GM18526 (cell line): ENCODE measurements around the gene RPS6KA2.

Experiments
- POLR2A ChIP-seq: IDR thresholded peaks from 3 replicates; pipeline ENCODE4 v1.6.1; 2011; ENCODE audit not compliant: insufficient read length; ENCODE audit errors: extremely low read depth

RPS6KA2 gene

DNA sequence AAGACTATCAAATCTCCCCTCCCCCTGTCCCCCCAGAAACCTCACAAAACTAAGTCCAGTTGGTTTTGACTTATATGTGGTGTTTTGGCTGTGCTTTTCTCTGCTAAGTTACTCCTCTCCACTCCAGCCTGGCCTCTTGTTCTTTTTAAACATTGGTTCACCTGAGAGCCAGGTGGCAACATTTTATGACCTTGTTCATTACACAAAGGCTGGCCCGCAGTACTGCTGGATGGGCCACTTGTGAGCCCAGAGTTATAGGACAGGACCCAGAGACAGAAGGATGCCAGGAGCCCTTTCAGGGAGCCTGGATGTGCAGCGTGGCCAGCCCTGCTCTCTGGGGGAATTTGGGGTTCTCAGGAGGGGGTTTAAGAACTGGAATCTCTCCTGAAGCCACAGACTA is 130.6 kb downstream of the RPS6KA2 start:
- no peak for TF ChIP-seq POLR2A

DNA sequence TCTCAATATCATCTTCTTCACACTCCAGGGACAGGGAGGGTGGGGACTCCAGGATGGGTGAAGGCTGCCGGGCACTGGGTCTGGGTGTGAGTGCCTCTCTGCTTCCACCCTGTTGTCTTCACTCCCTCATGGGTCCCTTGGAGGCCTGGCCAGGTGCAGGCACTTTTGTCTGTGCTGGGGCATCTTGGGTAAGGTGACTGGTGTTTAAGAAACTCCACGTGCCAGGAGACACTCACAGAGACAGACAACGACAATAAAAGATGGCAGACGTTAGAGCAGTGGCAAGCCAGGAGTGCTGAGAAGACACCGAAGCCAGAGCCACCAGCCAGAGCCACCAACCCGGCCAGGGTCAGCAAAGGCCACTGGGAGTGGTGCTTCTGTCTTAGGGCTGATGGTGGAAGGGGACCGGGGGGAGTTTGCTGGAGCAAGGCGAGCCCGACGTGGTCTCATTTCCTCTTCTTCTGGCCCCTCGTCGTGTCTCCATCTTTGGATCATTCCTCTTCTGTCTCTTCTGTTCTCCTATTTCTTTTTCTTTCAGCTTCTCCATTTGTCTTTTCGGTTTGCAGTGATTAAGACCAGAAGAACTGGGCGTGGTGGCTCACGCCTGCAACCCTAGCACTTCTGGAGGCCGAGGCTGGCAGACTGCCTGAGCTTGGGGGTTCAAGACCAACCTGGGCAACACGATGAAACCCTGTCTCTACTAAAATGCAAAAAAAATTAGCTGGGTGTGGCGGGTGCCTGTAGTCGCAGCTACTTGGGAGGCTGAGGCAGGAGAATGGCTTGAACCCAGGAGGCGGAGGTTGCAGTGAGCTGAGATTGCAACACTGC is 131.3 kb downstream of the RPS6KA2 start:
- no peak for TF ChIP-seq POLR2A

DNA sequence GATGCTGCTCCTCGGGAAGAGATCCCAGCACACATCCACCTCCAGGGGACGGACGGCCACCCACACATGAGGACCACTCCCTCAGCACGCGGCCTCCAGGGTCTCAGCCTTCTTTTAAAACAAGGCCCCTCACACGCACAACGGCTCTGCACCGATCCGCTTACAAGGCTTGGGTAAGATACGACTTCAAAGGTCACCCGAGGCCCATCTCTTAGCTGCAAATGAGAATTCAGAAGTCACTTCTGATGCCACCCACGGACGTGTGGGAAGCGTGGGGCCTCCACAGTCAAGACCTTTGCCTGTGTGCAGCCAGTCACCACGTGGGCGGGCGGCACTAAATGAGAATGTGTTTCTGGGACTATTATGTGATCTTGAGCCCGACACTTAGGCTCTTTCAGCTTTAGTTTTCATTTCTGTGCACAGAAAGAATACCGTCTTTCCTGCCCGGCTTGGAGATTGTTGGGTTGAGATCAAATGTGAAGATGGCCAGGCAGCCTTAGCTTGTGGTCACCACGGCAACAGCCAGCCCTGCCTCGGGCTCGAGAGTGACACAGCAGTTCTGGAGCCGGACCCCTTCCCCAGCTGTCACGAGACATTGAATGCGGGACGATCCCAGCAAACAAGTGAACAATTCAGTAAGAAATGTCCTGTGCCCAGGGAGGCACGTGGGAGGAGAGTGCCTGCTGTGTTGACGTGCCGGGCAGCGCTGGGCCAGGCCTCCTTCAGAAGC is 132.1 kb downstream of the RPS6KA2 start:
- TF ChIP-seq POLR2A, result no peak

DNA sequence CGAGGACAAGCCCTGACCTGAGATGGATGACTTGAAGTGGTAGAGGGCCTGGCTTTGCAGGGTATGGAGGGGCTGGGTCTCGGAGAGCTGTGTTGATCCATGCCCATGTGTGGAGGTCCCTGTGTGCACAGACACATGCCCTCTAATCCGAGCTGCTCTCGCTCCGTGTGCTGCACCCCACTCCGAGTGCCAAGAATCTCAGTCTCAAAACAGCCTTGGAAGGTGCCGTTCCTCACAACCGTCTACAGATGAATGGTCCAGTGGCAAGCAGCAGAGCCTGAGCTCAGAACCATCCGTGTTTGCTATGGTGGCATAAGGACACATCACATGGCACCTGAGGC is 133.0 kb downstream of the RPS6KA2 start:
- no peak for TF ChIP-seq POLR2A

DNA sequence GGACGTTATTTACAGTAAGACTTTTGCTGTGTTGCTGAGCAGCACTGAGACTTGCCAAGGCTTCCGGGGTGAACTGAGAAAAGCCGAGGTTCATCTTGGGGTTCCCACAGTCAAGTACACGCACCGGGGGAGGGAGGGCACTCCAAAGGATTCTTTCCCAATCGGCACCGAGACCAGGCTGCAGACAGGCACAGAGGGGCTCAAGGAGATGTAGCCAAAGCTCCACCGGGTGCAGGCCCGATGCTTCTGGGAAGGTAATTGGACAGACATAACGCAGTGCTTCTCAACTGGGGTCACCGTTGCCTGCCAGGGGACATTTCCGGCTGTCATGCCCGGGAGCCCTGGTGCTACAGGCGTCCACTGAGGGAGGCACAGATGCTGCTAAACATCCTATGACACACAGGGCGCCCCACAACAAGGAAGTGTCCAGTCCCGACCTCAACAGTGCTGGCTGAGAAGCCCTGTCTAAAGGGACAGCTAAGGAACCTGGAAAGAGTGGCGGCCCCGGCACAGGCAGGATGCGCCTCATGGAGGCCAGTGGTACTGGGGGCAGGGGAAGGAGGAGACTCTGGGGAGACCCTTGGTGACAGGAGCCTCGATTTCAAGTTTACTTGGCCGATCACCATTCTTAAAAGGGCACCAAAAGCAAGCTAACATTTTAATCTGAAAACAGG is 133.5 kb downstream of the RPS6KA2 start:
- no peak for TF ChIP-seq POLR2A

DNA sequence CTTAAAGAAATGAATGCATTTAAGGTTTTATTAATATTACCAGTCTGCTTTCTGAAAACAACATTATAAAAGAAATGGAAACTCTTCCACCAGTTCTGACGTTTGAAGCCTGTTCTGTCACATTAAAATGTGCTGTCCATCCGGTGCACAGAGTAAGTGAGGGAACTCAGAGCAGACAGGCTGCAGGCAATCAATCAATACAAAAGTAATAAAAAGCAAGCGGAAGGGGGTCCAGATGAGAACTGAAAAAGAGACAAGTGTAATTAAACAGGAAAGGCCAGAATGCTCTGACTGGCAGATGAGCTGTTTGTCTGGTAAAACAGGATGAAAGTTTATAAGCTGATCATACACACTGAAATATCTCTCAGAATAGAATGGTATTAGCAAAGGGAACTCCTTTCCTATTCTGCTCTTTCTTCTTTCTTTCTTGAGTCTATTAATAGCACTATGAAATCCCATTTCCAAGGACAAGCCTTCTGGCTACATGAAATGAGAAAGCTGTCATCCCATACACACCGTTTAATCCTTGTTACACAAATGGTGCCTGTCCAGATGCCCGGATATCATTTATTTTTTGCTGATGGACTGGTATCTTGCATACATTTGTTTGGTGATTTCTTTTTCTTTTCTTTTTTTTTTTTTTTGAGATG is 134.8 kb downstream of the RPS6KA2 start:
- TF ChIP-seq POLR2A, result no peak

DNA sequence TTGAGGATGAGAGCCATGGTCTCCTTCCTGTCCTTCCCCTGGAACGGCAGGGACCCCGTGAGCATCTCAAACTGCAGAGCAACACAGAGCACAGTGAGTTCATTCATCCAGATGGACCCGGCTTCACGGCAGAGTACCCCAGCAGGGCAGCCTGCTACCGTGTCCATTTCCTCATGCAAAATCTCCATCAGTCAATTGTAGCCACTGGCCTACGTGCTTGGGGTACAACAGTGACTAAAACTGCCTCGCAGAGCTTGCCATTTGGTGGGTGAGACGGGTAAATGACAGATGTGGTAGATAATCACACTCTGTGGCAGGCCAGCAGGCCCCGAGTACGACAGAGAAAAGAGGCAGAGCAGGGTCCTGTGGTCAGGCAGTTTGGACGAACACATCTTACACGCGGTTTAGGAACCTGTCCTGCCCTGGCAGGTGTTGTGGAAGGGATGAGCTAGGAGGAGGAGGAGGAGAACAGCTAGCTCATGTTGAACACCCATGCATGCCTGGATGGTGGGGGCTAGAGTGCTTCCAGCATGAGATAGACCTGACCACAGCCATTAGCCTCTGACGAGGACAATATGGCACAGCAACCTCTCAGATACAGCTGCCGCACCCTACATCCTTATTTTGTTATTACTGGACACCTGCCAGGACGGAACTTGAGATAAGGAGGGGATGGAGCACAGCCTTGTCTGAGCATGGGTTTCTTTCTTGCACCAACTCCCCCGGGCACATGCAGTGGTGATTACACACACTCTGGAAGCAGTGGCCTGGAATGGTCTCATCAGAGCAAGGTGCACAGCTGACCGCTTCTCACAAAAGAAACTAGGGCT is 136.2 kb downstream of the RPS6KA2 start:
- no peak for TF ChIP-seq POLR2A

DNA sequence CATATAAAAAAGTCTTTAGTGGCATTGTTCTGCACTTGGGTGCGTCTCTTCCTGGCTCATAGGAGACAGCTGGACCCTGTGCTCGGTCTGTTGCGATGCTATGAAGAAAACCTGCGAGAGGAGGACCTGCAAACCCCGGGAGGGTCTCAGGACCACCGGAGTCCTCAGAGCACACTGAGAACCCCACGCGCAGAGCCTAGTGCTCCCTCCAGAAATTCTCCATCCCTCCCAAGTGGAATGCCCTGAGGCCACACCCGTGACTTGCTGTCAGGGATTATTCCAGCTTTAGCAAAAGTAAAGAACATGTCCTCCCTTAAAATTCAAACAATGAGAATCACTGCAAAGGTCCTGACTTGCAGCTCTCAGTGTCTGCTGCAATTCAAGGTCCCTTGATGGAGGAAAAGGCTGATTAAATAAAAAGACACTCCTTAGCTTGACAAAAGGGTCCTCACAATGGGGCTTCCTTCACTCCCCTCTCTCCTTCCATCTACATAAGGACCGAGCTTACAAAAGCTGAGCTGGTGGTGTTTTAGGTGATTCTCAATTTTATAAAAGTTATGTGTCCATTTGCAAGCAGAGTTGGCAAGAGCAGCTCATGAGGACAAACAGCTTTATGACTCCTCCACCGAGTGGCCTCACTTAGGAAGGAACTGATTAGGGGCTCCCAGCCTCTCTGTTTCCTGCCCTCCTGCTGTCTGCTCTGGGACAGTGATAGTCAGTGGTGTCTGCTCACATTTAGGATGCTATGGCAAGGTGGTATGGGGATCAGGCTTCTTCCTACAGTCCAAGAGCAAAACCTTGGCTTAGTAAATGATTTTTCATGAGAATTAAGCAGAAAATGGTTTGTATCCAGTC is 137.5 kb downstream of the RPS6KA2 start:
- no peak for TF ChIP-seq POLR2A

DNA sequence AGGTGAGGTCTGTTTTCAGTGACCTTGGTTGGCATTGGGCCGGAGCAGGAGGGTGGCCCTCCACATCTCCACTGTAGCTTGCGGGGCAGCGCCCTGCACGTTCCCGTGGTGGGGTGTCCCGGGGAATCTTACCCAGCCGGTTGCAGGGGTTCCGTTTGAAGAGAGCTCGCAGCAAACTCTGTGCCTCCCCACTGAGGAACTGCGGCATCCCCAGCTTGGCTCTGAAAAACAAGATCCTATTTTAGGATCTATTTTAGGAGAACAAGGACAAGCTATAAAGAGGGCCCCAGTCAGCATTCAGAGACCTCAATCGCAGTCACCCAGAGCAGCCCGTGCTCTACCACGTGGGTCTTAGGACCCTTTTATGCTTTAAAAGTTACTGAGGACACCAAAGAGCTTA is 138.3 kb downstream of the RPS6KA2 start:
- TF ChIP-seq POLR2A, result no peak

DNA sequence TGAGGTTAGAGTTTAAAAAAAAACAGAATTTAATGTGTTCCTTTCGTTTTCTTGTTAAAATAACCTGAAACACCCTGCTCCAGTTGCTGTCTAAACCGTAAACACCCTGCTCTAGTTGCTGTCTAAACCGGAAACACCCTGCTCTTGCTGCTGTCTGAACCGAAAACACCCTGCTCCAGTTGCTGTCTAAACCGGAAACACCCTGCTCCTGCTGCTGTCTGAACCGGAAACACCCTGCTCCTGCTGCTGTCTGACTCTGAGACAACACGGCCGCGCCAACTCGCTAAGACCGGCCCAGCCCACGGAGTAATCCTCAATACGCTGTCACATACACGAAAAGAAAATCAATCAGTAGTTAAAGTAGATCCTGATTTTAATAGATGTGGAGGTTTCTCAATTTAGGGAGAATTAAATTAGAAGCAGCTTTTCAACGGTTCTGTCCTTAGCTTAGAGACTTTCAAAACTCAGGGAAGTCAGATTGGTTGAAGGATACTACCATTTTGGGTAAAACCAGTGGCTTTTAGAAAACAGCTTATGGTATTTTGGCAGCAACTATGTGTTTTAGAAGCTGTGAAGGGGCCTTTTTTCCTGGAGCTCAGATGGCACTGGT is 138.9 kb downstream of the RPS6KA2 start:
- TF ChIP-seq POLR2A, result no peak

DNA sequence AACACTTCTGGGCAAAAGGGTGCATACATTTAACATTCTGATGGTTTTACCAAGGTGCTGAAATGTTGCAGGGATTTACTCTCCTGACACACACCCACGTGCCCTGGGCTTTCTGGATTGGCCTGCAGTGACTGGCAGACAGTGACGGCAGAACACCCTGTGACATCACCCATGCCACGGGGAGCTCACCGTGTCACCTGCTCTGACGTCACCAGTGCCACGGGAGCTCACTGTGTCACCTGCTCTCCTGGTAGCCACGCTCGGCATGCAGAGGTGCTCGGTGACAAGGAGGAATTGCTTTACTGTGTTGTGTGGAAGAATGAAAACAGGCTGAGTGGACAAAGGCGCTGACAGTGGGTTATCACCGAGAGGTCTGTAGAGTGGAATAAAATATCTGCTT is 139.9 kb downstream of the RPS6KA2 start:
- TF ChIP-seq POLR2A, result no peak

DNA sequence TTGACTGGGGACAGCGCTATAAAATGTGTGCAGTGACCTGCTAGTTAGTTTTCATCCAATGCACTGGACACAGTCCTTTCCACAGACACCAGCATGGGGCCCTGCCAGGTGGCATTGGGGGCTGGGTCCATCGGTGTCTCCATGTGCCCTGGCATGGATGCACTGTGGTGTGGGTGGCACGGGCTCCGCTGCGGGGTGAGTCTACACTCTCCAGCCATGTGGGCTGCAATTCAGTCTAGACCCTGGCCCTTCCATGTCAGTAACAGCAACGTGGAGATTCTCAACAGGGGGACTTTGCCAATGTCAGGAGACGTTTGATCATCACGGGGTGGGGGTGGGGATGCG is 140.5 kb downstream of the RPS6KA2 start:
- no peak for TF ChIP-seq POLR2A
